Endometrium (tissue), 2 donors: Measurements from ENCODE around the gene KCTD21.
A peak's percentile ranks its signal among the peaks of the same experiment; 100 is the strongest.
"Not testable (repeated sequence)": the region's sequence is repeated elsewhere in the genome, so short reads cannot be mapped to it uniquely, and the experiment has no call there.

ENCODE experiments used
- FAIRE-seq: peaks from 2 replicates; lab custom pipeline; 2012; peaks lifted over from hg19 to GRCh38; lab: Jason Lieb, UNC
- donor health status: control.
- donor health status: control.

The KCTD21 gene

DNA sequence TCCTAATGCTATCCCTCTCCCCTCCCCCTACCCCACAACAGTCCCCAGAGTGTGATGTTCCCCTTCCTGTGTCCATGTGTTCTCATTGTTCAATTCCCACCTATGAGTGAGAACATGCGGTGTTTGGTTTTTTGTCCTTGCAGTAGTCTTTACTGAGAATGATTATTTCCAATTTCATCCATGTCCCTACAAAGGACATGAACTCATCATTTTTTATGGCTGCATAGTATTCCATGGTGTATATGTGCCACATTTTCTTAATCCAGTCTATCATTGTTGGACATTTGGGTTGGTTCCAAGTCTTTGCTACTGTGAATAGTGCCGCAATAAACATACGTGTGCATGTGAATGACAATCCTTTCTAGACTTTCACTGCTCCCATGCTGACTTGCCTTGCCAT lies 12.6 kb downstream of the KCTD21 start:
- FAIRE-seq = not testable (repeated sequence)

GRCh38 chr11:78171951-78172350 lies 16.5 kb downstream of the KCTD21 start:
- FAIRE-seq = no peak

GRCh38 chr11:78170874-78171549 lies 17.4 kb downstream of the KCTD21 start:
- no peak for FAIRE-seq

DNA sequence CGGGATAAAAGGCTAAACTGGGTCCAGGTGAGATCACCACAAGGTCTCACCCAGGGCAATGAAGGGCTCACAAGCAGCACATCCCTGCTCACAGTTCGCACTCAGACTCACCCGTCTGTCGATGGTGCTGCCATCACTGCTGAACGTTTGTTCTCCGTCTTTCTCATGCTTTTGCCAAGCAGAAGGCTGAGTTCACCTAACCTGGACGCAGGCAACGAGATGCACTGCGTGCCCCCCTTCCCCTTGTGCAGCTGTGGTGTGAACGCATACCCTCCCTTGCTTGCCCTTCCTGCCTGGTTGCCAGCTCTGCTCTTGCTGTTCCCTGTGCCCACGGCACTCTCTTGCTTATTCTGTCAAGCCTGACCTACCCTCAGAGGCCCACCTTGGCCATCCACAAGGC lies 18.0 kb downstream of the KCTD21 start:
- no peak for FAIRE-seq

DNA sequence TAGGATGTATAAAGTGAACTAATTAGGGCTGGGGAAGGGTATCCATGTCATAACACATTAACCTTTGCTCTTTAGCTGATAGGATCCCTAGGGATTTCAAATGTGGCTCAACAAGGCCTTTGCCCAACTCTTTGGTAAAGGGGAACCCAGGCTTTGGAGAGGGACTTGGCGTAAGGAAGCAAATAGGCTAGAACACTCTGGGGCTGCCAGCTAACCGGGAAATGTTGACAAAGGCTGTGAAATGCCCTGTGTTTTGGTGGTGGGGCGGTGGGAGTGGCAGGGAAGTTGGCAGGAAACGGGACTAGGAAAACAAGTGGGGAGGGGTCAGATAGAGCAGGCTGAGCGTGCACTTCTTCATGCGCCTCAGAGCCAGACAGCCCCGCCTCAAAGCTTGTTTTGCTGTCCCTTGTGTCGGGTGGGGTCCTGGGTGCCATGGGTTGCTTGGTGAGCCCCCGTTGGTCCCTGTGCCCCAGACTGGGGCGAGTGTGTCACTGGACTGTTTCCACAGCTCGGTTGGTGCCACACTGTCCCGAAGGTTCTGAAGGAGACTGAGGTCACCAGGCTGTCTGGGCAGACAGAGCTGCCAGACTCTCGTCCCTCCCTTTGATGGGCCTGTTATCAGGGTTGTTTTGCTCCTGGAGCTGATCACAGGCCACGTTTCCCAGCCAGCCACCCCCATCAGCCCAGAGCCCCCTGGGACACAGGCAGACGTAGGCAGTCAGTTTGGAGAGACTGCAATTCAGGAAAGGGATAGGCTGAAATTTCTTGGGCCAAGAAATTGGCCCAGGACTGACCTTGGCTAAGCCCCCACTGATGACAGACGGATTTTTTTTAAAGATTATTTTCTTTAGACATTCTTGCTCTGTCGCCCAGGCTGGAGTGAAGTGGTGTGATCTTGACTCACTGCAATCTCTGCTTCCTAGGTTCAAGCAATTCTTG lies 19.6 kb downstream of the KCTD21 start:
- no peak for FAIRE-seq

DNA sequence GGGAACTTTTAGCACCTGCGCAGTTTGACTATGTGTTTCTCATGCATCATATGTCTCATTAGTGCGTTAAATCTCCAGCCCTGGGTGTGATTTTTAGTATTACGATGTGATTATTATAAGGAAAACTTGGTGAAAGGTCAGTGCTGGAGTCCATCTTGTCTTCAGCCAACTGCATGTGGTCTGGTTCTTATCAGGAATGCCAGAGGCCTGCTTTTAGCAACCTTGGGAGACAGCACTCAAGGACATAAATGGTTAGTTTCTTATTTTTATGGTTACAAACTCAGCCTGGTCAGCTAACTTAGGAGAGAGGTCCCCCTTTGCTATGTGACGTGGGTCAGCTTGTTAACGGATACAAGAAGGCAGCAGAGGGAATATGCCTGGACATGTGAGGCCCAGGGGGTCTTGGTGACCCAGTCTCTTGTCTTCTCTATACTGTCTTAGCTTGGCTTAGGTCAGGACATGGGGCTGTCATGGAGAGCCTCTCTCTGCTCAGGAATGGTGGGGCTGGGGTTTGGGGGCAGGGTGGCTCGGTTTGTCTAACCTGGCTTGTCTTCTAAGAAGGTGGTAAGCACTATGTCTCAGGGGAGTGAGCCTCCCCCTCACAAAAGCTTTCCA lies 21.5 kb downstream of the KCTD21 start:
- no peak for FAIRE-seq

- FAIRE-seq = no peak
These were observed 24.0 kb downstream of the KCTD21 start for GRCh38 chr11:78164471-78164870.

DNA sequence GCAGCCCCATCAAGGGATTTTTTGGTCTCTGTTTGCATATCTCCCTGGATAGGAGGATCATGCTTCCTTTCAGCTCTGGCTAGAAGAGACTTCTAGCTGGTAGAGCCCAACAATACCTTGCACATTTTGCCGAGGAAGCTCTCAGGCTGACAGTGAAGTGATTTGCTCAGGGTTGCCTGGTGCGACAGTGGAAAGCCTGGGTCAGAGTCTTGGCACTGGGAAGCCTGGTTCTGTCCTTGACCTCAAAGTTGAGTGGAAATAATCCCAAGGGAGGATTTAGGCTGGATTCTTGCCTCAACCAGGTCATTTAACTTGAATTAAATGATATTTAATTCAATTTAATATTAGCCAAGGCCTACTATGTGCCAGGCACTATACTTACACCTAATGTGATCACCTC lies 24.6 kb downstream of the KCTD21 start:
- FAIRE-seq = no peak

DNA sequence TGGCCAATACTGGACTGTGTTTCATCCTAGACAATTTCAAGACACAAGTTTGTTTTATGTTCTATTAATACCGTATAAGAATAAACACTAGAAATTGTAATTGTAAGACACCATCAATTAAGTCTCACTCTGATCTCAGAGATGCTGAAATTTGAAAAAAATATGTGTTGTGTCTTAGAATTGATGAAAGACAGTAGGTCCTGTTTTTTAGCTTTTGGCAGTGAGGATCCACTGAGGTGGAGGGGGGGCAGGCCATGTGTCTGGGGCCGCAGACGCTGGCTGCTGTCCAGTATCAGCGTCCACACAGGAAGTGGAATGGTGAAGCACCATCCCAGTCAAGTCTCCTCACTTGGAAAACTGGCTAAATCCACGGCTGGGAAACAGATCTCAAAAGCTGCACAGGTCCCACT lies 26.5 kb downstream of the KCTD21 start:
- FAIRE-seq = no peak

DNA sequence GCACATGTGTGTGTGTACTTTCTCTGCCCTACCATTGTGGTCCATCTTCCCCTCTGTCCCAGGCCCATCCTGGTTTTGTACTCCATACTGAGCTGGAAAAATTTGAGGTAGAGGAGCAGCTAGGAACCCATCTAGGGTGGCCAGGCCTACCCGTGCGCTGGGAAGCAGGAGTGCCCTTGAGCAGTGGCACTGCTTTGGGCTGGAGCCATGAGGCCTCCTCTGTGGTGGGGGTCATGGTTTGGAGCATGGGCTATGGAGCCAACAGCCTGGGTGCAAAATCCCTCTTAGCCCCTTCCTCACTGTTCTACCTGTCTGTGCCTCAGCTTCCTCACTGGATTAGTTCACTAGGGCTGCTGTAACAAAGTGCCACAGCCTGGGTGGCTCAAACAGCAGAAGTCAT lies 27.1 kb downstream of the KCTD21 start:
- FAIRE-seq = no peak

DNA sequence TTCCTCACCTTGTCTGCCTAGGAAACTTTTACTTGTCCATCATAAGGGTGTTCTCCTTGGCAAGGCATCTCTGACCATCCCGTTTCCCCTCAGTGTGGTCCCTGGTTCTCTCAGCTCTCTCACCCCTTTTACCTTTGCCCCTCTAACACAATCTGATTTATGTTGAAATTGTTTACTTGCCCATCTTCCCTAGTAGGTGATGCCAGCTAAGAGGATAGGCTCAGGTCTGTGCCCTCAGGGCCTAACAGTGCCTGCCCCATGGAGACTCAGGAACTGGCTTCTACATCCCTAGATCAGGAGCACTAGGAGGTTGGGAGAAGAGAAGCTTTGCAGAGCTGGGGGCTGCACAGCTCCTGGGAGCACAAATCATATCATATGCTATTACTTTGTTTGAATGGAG lies 27.9 kb downstream of the KCTD21 start:
- FAIRE-seq = no peak

DNA sequence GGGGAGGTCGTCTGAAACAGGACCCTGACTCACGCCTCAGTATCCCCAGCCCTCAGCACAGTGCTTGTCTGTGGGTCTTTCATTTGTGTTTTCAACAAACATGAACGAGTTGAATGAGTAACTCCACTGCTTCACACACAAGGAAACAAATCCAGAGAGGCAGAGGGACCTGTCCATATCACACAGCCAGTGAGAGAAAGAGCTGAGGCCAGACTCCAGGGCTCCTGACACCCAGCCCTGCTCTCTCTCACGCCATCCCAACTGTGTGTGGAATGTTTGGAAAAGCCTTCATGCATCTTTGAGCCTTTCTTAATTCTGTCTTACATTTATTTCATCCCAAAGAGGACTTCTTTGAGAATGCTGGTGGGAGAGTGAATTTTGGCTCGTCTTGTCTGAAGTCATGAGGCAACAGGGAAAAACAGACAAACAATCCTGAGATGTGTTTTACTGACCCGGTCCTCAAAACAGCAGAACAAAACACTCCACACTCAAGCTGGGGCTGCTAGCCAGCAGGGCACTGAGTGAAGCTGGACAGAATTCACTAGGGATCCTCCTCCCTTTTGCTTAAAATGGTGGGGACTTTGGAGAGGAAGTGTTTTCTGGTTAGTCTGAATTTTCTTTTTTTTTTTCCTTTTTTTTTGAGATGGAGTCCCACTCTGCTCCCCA lies 29.3 kb downstream of the KCTD21 start:
- peak; percentile 8 for FAIRE-seq

- FAIRE-seq = no peak
These were observed 32.1 kb downstream of the KCTD21 start for GRCh38 chr11:78156127-78156844.

DNA sequence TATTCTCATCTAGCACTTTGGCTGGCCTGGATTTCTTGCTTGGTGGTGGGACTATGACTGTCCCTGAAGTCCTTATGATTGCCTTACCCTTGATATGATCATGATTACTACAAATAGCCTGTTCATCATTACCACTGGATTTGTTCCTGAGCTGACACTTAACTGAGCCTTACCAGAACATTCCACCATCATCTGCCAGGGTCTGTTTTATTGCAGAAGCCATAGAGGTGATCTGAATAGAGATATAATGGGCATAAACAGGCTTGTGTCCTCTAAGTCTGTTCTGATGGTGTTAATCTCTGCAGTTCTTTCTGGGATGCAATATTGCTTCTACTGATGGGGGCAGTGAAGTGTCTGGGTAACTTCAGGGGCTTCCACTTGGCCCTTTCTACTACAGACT lies 36.6 kb downstream of the KCTD21 start:
- no peak for FAIRE-seq

DNA sequence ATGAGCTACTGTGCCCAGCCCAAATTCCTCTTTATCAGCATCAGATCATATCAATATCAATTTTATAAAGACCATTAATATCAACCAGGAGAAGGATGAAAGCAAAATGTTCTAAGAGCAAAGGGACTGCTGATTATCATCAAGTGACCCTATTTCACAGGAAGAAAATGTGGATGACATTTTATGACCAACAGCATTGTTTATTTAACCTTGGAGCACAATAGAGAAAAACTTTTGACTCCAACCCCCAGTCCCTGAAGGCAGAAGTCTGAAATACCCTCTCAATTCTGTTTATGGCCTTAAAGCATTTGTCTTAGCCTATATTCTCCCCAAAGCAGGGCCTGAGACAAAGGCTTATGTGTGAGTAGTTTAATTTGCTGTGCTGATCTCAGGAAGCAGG lies 37.7 kb downstream of the KCTD21 start:
- no peak for FAIRE-seq

- FAIRE-seq = no peak
These were observed 38.1 kb downstream of the KCTD21 start for GRCh38 chr11:78150346-78150745.

- no peak for FAIRE-seq
These were observed 38.8 kb downstream of the KCTD21 start for GRCh38 chr11:78149646-78150045.

DNA sequence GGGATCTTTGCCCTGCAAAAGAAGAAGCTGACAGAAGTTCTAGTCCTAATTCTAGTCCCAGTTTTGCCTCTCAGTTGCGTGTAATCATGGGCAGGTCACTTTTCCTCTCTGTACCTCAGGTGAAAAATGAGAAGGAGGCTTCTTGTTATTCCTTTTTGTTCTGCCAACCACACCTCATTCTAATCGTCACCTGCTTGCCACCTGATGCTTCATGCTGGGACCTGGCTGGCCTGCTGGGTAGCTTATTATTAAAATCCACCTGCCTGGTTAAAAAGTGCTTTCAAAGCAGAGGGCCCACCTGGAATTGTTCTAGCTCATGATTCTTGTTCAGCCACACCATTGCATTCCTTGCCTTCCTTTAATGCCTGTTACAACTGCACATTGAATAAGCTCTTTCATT lies 40.6 kb downstream of the KCTD21 start:
- FAIRE-seq = no peak

- no peak for FAIRE-seq
These were observed 42.9 kb downstream of the KCTD21 start for GRCh38 chr11:78145511-78146025.

DNA sequence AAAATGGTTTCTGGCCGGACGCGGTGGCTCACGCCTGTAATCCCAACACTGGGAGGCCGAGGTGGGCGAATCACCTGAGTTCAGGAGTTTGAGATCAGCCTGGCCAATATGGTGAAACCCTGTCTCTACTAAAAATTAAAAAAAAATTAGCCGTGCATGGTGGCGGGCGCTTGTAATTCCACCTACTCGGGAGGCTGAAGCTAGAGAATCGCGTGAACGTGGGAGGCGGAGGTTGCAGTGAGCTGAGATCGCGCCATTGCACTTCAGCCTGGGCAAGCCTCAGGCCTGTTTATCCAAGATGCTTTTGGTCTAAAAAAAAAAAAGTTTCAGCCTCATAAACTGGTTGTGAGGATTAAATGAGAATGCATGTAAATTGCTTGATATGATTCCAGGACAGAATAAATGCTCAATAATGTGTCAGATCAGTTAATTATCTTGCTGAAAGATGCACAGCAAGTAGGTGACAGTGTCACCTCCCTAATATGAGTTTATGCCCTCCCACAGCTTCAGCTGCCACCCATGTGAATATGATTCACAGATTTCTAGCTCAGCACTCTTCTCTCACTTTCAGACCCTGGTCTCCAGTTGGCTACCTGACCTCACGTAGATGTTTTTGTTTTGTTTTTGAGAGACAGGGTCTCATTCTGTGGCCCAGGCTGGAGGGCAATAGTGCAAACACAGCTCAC lies 47.9 kb downstream of the KCTD21 start:
- no peak for FAIRE-seq
